NCI-H2196 treated with DMSO at 0.1 percent for 48 hours (cell line): Measurements from ENCODE around the gene KSR2.
"Not testable (repeated sequence)": the region's sequence is repeated elsewhere in the genome, so short reads cannot be mapped to it uniquely, and the experiment has no call there.

Source experiments
- DNase-seq: peaks from one replicate; lab custom pipeline; 2025; ENCODE audit not compliant: unreplicated experiment; lab: John Stamatoyannopoulos, UW

KSR2 gene

GRCh38 chr12:117968826-117969659 lies at the start of gene KSR2:
Gene KSR2, minus strand, starts transcription at chr12:117968990. Its CDS starts 735 bp downstream, at chr12:117968255.
- peak; percentile 95 for DNase-seq

- DNase-seq, result no peak
These were observed 49.1 kb upstream of the KSR2 start for GRCh38 chr12:118017926-118018325.

- peak; percentile 94 for DNase-seq
These were observed 47.9 kb upstream of the KSR2 start, which contains the start of gene RFC5 for GRCh38 chr12:118016424-118017264. Gene RFC5, plus strand, starts transcription at chr12:118016703. Its CDS starts 125 bp downstream, at chr12:118016828.

GRCh38 chr12:118015944-118016343 lies 47.2 kb upstream of the KSR2 start:
- DNase-seq, result no peak

GRCh38 chr12:118015306-118015705 lies 46.5 kb upstream of the KSR2 start:
- no peak for DNase-seq

- DNase-seq, result no peak
These were observed 44.5 kb upstream of the KSR2 start for GRCh38 chr12:118013283-118013682.

GRCh38 chr12:118011961-118012360 lies 43.2 kb upstream of the KSR2 start:
- DNase-seq, result no peak

- DNase-seq, result no peak
These were observed 42.6 kb upstream of the KSR2 start for GRCh38 chr12:118011377-118011776.

GRCh38 chr12:118010903-118011302 lies 42.1 kb upstream of the KSR2 start:
- DNase-seq, result no peak

- DNase-seq, result not testable (repeated sequence)
These were observed 31.0 kb upstream of the KSR2 start for GRCh38 chr12:117999806-118000205.

- DNase-seq, result no peak
These were observed 29.9 kb upstream of the KSR2 start for GRCh38 chr12:117998719-117999118.

- DNase-seq, result no peak
These were observed 26.0 kb upstream of the KSR2 start for GRCh38 chr12:117994551-117995438.

- DNase-seq, result no peak
These were observed 18.1 kb upstream of the KSR2 start for GRCh38 chr12:117986705-117987469.

GRCh38 chr12:117985182-117985581 lies 16.4 kb upstream of the KSR2 start:
- DNase-seq, result no peak

- DNase-seq, result no peak
These were observed 12.5 kb upstream of the KSR2 start for GRCh38 chr12:117981267-117981666.

- no peak for DNase-seq
These were observed 11.8 kb upstream of the KSR2 start for GRCh38 chr12:117980616-117981015.

- no peak for DNase-seq
These were observed 8.6 kb upstream of the KSR2 start for GRCh38 chr12:117977373-117977772.

- DNase-seq, result no peak
These were observed 6.2 kb upstream of the KSR2 start for GRCh38 chr12:117975006-117975405.

- DNase-seq, result no peak
These were observed 3.5 kb upstream of the KSR2 start for GRCh38 chr12:117972301-117972700.

- DNase-seq, result no peak
These were observed 1.5 kb upstream of the KSR2 start for GRCh38 chr12:117970334-117970733.
